NCI-H2107 treated with DMSO at 0.1 percent for 48 hours (cell line): ENCODE measurements around the gene CYFIP1.

ENCODE experiments used
- DNase-seq: peaks from one replicate; lab custom pipeline; 2025; ENCODE audit not compliant: unreplicated experiment; lab: John Stamatoyannopoulos, UW

Gene CYFIP1

GRCh38 chr15:22891426-22892210 is 88.5 kb downstream of the CYFIP1 start:
- no peak for DNase-seq

GRCh38 chr15:22890296-22890695 is 89.9 kb downstream of the CYFIP1 start:
- DNase-seq: no peak

GRCh38 chr15:22889146-22889818 is 90.9 kb downstream of the CYFIP1 start:
- no peak for DNase-seq

- DNase-seq: no peak
These were observed 91.9 kb downstream of the CYFIP1 start for GRCh38 chr15:22888120-22888859.

DNA sequence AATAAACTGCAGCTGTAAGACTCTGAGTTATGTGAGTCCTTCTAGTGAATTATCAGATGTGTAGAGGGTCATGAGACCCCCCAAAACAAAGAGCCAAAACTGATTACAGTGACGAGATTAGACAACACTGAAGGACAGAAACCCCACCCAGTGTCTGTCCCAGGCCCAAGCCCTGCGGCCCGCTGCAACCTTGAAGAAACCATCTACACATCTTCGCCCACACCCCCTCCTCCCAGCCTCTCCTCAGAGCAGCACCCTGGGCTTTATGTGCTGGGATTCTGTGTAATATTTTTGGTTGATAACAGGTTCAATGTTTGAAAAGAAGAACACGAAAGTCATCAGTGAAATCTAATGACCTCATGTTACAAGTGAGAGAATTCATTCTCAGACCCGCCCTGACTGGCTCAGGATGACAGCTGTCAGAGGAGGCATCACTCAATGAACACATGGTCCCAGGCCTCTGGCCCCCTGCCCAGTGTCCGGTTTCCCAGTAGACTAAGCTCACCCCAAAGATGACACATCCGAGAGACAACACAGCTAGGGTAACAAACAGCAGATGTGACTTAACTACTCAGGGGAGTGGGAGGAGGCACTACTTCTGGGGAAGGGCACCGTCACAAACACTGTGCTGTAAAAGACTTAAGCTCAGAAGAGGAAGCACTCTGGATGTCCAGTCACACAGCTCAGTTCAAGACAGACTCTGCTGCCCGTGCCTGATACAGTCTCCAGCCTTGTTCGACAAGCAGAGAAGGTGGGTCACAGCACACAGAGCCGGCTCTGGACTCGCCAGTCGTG is 92.8 kb downstream of the CYFIP1 start:
- no peak for DNase-seq

- no peak for DNase-seq
These were observed 95.0 kb downstream of the CYFIP1 start for GRCh38 chr15:22885120-22885519.

GRCh38 chr15:22884344-22884743 is 95.8 kb downstream of the CYFIP1 start:
- DNase-seq: no peak

- no peak for DNase-seq
These were observed 97.0 kb downstream of the CYFIP1 start for GRCh38 chr15:22883196-22883595.

GRCh38 chr15:22881739-22882440 is 98.3 kb downstream of the CYFIP1 start:
- DNase-seq: no peak

GRCh38 chr15:22880981-22881738 is 99.0 kb downstream of the CYFIP1 start:
- no peak for DNase-seq

DNA sequence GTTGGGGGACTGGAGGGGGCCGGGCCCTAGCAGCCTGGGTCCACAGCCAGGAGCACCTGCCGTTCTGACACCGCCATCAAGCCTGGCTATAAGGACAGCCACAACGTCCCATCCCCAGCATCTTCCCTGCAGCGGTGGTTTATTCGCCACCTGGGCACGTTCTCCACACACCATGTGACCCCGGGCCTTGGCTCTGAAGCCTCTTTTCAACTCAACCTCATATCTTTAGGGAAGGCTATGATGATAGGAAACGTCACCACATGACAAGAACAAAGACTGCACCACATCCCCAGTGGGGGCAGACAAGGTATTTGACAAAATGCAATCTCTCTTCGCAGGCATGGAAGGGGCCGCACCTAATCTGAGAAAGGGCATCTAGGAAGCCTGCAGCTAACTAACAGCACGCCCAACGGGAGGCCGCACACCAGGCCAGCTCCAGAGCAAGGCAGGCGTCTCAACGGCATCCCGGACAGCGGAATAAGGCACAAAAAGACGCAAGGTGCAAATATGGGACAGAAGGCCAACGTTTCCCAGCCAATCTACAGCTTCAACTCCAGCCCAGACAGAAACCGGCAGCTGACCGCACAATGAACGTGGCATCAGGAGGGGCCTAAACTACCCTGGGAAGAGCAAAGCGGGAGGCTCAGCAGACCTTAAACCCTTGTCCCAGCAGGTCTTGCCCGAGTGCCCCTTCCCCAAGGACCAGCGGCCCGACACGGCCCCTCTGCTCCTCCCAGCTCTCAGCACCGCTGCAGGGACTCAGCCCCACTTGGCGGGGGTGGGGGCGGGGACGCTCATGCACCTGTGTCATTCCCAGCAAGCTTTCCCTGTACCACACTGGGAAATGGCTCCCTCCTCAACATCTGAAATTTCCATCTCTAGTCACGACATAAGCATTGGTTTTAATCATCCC is 99.8 kb downstream of the CYFIP1 start:
- DNase-seq: no peak

DNA sequence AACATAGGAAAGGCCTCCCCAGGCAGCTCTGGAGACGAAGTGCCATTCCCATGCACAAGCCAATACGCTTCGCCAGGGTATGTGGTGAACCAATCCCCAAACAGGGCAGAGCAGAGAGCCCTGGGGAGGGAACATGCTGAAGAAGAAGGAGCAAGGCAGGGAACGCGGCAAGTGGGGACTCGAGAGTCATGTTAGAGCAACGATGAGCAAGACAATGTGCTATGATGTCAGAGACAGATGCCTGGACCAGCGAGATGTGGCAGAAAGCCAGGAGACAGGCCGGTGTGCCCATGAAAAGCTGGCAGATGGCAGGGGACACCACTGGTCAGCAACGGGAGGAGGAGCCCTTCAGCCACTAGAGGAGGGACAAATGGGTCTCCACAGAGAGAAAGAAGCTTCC is 102.1 kb downstream of the CYFIP1 start:
- no peak for DNase-seq

GRCh38 chr15:22877607-22878006 is 102.6 kb downstream of the CYFIP1 start:
- DNase-seq: no peak

GRCh38 chr15:22877117-22877516 is 103.1 kb downstream of the CYFIP1 start:
- no peak for DNase-seq

GRCh38 chr15:22874966-22875365 is 105.2 kb downstream of the CYFIP1 start:
- no peak for DNase-seq

DNA sequence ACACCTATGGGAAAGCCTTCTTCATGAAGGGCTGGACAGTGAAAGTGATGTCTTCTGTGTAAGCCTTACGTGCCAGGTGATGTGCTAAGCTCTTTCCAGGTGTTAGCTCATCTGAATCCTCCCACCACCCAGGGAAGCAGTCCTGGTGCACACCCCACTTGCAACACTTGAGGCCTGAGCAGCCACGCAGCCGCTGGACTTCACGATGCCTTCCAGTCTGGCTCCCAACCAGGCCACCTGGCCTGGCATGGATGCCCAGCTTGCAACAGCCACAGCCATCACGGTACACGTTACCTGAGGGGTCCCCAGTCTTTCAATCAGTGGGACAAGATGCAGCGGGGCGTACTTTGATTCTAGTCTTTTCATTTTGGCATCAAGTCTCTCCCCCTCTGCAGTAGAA is 105.9 kb downstream of the CYFIP1 start:
- no peak for DNase-seq

GRCh38 chr15:22873841-22874240 is 106.3 kb downstream of the CYFIP1 start:
- DNase-seq: no peak

GRCh38 chr15:22872936-22873701 is 107.0 kb downstream of the CYFIP1 start:
- DNase-seq: no peak
